ENCODE measurements around the gene CDK5. TPM values are rescaled to one million over a fixed set of nuclear protein-coding genes. Genes with fewer than 3 reads are reported as not detected.
A peak's percentile ranks its signal among the peaks of the same experiment; 100 is the strongest.

Gene CDK5
- total and polyA plus RNA-seq, 9 of the 15 experiments (the other 6 are each of a cell fraction or from before 2014, with no cell fraction given), result 3.2 to 38.0 (median 27.5) TPM

GRCh38 chr7:151069841-151070573 lies 12.3 kb upstream of the CDK5 start:
- BruUV-seq (replicated peaks), result no TSS peak
- Histone ChIP-seq H3K79me2 (ENCODE audit: control insufficient read depth, insufficient read depth, low read length) (peaks cover 8% of the 10 kb centered on the region), H3K9ac (ENCODE audit: insufficient read depth in 1 of 2, low read depth in 2 of 2, low read length in 2 of 2) (peak overlapping the region in 1 of 2 experiments; percentile 69; a peak in 2 of 4 replicates), H3K4me3 (no peak overlapping the region), H3K36me3 (ENCODE audit: control insufficient read depth, insufficient read depth, low read length) (peaks cover 96% of the 10 kb centered on the region), H3K9me1 (ENCODE audit: control insufficient read depth, insufficient read depth, low read length) (no peaks in the 10 kb centered on the region), H3K9me3 (replicated peaks; ENCODE audit: control insufficient read depth, insufficient read depth, low read depth, low read length) (no peaks in the 10 kb centered on the region), H3K4me1 (replicated peaks in 1 of 2; ENCODE audit: control insufficient read depth in 2 of 2, insufficient read depth in 2 of 2, low read length in 2 of 2) (peaks cover 0 to 45% of the 10 kb centered on the region in 2 experiments; a peak in 1 of 5 replicates), H4K20me1 (replicated peaks; ENCODE audit: control insufficient read depth, insufficient read depth, low read length) (no peaks in the 10 kb centered on the region; the same call in 1 of the 2 replicates), H3K27ac (ENCODE audit: extremely low read depth, low read depth, low read length) (no peak overlapping the region), H3K27me3 (ENCODE audit: control insufficient read depth in 2 of 2, insufficient read depth in 2 of 2, low read length in 2 of 2) (no peaks in the 10 kb centered on the region), H3K4me2 (ENCODE audit: insufficient read depth, low read length) (no peak overlapping the region), H2AFZ (ENCODE audit: low read depth, low read length) (no peak overlapping the region)
- peak; percentile 47 for TF ChIP-seq POLR2G (IDR thresholded peaks at IDR 0.05; ENCODE audit: low read depth, low read length)
- no peak for TF ChIP-seq CHCHD3 (CRISPR knock-in tag; IDR thresholded peaks at IDR 0.05)
- 0 out of 2 replicates have a peak, but pooled peaks have one; percentile 2 for TF ChIP-seq MAX (CRISPR knock-in tag; IDR thresholded peaks at IDR 0.05)
- no peak for TF ChIP-seq SAFB2 (IDR thresholded peaks at IDR 0.05; ENCODE audit: borderline replicate concordance, low read depth, low read length, severe bottlenecking)
- no peak for TF ChIP-seq ZFP36 (IDR thresholded peaks at IDR 0.05; ENCODE audit: low read depth, low read length, partially characterized antibody)
- TF ChIP-seq RBFOX2 (IDR thresholded peaks at IDR 0.05; ENCODE audit: low read depth, low read length), result peak; percentile 26; the same call in 1 of the 2 replicates
- CTCF ChIA-PET (ENCODE audit: low intra/inter-chr PET ratio), result no interaction called here
- no peak for ATAC-seq
- 91% methylated on average over 16 of the region's 17 CpGs for WGBS (ENCODE audit: insufficient coverage, low coverage, missing lambda C conversion rate)
- no peak for FAIRE-seq
- intact Hi-C loops (cut with micrococcal nuclease) (no loop called here), in situ Hi-C loops (cut with MboI) (no loop called here)
- no peak for DNase-seq (ENCODE audit: extremely low read depth in 1 of 4, low spot score in 3 of 4)
- POLR2A ChIA-PET, result interaction anchor here (0.8 to 3.2 kb wide), 4 partner anchors 9 to 53 kb away, joined by 4 to 18 read pairs (median 11); partner anchors contain the start of gene FASTK

All from K562 (cell line).